Measurements from ENCODE around the gene POFUT1.

GRCh38 chr20:32209850-32210605, 2.3 kb downstream of the POFUT1 start:
- TF ChIP-seq TCF7 (CRISPR knock-in tag; IDR thresholded peaks at IDR 0.05; ENCODE audit: low read depth) = no peak
- TF ChIP-seq IRF1 (CRISPR knock-in tag; IDR thresholded peaks at IDR 0.05) = no peak
- TF ChIP-seq, protein P1, sequence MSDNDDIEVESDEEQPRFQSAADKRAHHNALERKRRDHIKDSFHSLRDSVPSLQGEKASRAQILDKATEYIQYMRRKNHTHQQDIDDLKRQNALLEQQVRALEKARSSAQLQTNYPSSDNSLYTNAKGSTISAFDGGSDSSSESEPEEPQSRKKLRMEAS (CRISPR knock-in tag; IDR thresholded peaks at IDR 0.05) = no peak
- no peak for TF ChIP-seq JUN (CRISPR knock-in tag; IDR thresholded peaks at IDR 0.05)
- TF ChIP-seq, protein P2, sequence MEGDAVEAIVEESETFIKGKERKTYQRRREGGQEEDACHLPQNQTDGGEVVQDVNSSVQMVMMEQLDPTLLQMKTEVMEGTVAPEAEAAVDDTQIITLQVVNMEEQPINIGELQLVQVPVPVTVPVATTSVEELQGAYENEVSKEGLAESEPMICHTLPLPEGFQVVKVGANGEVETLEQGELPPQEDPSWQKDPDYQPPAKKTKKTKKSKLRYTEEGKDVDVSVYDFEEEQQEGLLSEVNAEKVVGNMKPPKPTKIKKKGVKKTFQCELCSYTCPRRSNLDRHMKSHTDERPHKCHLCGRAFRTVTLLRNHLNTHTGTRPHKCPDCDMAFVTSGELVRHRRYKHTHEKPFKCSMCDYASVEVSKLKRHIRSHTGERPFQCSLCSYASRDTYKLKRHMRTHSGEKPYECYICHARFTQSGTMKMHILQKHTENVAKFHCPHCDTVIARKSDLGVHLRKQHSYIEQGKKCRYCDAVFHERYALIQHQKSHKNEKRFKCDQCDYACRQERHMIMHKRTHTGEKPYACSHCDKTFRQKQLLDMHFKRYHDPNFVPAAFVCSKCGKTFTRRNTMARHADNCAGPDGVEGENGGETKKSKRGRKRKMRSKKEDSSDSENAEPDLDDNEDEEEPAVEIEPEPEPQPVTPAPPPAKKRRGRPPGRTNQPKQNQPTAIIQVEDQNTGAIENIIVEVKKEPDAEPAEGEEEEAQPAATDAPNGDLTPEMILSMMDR (IDR thresholded peaks at IDR 0.05) = no peak
- TF ChIP-seq, protein P3, sequence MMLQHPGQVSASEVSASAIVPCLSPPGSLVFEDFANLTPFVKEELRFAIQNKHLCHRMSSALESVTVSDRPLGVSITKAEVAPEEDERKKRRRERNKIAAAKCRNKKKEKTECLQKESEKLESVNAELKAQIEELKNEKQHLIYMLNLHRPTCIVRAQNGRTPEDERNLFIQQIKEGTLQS (CRISPR knock-in tag; conservative IDR thresholded peaks at IDR 0.05) = no peak
- no peak for TF ChIP-seq CREM (CRISPR knock-in tag; IDR thresholded peaks at IDR 0.05)
- TF ChIP-seq TP53 (CRISPR knock-in tag; IDR thresholded peaks at IDR 0.05) = no peak
- TF ChIP-seq SP1 (CRISPR knock-in tag; conservative IDR thresholded peaks at IDR 0.05) = no peak
- TF ChIP-seq ETV6 (CRISPR knock-in tag; IDR thresholded peaks at IDR 0.05) = no peak
- TF ChIP-seq ZNF232 (CRISPR knock-in tag; IDR thresholded peaks at IDR 0.05) = no peak
